ENCODE data around the gene CDKN2D. TPM values are rescaled to one million over a fixed set of nuclear protein-coding genes. Genes with fewer than 3 reads are reported as not detected.
"Not testable (repeated sequence)": the region's sequence is repeated elsewhere in the genome, so short reads cannot be mapped to it uniquely, and the experiment has no call there.

The CDKN2D gene
- total RNA-seq, 4 donors from 2014 or later = 14.4 to 20.2 (median 15.9) TPM

GRCh38 chr19:10543420-10544241, 25.1 kb downstream of the CDKN2D start, which contains the start of gene ATG4D:
TSS of gene ATG4D (plus strand) at chr19:10543904. CDS start at chr19:10544091, 187 bp downstream.
- Histone ChIP-seq H3K9me3 (no peaks in the 10 kb centered on the region), H3K4me3 (peak within 1 kb of the TSS; percentile 87 to 99 (median 96)), H3K36me3 (peaks cover 0 to 30% (median 6%) of the 10 kb centered on the region in 3 donors), H3K4me1 (peaks cover 0 to 19% (median 13%) of the 10 kb centered on the region in 4 donors), H3K27ac (peak within 1 kb of the TSS; percentile 84 to 98 (median 94)), H3K27me3 (no peaks in the 10 kb centered on the region)
- peak in 1 of 2 donors; percentile 71 for TF ChIP-seq EP300 (IDR thresholded peaks at IDR 0.05)
- peak; percentile 52 to 64 for TF ChIP-seq POLR2A (IDR thresholded peaks at IDR 0.05)
- TF ChIP-seq, protein P1, sequence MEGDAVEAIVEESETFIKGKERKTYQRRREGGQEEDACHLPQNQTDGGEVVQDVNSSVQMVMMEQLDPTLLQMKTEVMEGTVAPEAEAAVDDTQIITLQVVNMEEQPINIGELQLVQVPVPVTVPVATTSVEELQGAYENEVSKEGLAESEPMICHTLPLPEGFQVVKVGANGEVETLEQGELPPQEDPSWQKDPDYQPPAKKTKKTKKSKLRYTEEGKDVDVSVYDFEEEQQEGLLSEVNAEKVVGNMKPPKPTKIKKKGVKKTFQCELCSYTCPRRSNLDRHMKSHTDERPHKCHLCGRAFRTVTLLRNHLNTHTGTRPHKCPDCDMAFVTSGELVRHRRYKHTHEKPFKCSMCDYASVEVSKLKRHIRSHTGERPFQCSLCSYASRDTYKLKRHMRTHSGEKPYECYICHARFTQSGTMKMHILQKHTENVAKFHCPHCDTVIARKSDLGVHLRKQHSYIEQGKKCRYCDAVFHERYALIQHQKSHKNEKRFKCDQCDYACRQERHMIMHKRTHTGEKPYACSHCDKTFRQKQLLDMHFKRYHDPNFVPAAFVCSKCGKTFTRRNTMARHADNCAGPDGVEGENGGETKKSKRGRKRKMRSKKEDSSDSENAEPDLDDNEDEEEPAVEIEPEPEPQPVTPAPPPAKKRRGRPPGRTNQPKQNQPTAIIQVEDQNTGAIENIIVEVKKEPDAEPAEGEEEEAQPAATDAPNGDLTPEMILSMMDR (IDR thresholded peaks at IDR 0.05) = no peak
- WGBS, 2 donors = 2 to 3% methylated on average over 29 to 60 of the region's 79 CpGs
- DNase-seq (ENCODE audit: low spot score in 2 of 2) = peak; percentile 56 to 66

DNA sequence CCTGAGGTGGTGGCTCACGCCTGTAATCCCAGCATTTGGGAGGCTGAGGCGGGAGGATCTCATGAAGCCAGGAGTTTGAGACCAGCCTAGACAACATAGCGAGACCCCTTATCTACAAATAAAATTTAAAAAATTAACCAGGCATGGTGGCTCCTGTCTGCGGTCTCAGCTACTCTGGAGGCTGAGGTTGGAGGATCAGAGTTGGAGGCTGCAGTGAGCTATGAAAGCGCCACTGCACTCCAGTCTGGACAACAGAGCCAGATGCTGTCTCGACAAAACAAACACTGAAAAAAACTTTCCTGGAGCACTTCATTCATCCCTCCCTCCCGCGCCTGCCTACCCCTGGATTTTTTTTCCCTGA, 25.7 kb downstream of the CDKN2D start:
- peak overlapping the region in 2 of 4 donors; percentile 94 to 99 for H3K4me3 ChIP-seq
- H3K27ac ChIP-seq = peak overlapping the region in 3 of 4 donors; percentile 90 to 98 (median 97)
- H3K36me3 ChIP-seq = peaks cover 0 to 24% (median 6%) of the 10 kb centered on the region in 3 donors
- DNase-seq (ENCODE audit: low spot score in 2 of 2) = no peak
- 57 to 59% methylated on average over 8 of the region's 8 CpGs for whole genome bisulfite sequencing, 2 donors
- H3K27me3 ChIP-seq = no peaks in the 10 kb centered on the region
- H3K9me3 ChIP-seq = no peaks in the 10 kb centered on the region
- peaks cover 0 to 19% (median 13%) of the 10 kb centered on the region in 4 donors for H3K4me1 ChIP-seq
- TF ChIP-seq POLR2A (IDR thresholded peaks at IDR 0.05) = no peak
- TF ChIP-seq, protein P1 (IDR thresholded peaks at IDR 0.05) = no peak
- TF ChIP-seq EP300 (IDR thresholded peaks at IDR 0.05) = no peak

DNA sequence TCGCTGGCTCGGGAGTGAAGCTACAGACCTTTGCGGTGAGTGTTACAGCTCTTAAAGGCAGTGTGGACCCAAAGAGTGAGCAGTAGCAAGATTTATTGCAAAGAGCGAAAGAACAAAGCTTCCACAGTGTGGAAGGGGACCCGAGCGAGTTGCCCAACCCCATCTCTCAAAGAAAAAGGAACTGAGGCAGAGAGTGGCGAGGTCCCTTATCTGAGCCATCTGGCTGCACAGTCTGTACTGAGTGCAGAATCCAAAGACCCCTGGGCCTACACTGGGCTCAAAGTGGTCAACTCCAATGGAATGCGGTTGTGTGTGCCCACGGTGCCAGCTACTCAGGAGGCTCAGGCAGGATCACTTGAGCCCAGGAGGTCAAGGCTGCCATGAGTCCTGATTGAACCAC, 29.8 kb downstream of the CDKN2D start:
- not testable (repeated sequence) for H3K36me3 ChIP-seq; H3K4me1 ChIP-seq; H3K27ac ChIP-seq; H3K9me3 ChIP-seq; H3K4me3 ChIP-seq; H3K27me3 ChIP-seq; DNase-seq (ENCODE audit: low spot score in 2 of 2)
- 41 to 44% methylated on average over 9 of the region's 9 CpGs for WGBS, 2 donors

DNA sequence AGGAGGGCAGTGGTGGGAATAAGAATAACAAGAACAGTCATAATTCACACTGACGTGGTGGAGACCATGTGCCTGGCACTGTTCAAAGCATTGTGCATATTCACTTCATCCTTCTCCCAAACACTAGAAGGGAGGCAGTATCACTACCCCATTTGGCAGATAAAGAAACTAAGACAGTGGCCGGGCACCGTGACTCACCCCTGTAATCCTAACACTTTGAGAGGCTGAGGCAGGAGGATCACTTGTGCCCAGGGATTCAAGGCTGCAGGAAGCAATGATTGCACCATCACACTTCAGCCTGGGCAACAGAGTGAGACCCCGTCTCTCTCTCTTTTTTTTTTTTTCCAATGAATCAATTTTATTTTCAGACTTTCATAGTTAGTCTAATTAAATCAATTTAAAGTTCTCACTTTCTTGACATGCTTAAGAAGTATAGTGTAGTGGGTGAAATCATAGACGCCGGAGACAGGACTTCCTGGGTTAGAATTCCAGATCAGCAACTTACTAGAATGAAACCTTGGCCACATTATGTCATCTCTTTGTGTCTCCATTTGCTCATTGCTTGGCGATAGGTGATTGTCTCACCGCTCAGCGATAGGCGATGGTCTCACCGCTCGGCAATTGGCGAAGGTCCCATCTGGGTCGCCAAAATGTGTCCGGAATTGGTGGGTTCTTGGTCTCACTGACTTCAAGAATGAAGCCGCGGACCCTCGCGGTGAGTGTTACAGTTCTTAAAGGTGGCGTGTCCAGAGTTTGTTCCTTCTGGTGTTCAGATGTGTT, 30.4 kb downstream of the CDKN2D start:
- no peaks in the 10 kb centered on the region for H3K36me3 ChIP-seq
- no peak for DNase-seq (ENCODE audit: low spot score in 2 of 2)
- H3K4me3 ChIP-seq = no peak overlapping the region
- WGBS, 2 donors = 73 to 75% methylated on average over 20 of the region's 20 CpGs
- H3K9me3 ChIP-seq = no peaks in the 10 kb centered on the region
- no peaks in the 10 kb centered on the region for H3K27me3 ChIP-seq
- H3K4me1 ChIP-seq = peaks cover 0 to 4% (median 0%) of the 10 kb centered on the region in 4 donors
- TF ChIP-seq, protein P1 (IDR thresholded peaks at IDR 0.05) = no peak
- TF ChIP-seq EP300 (IDR thresholded peaks at IDR 0.05) (no peak), POLR2A (IDR thresholded peaks at IDR 0.05) (no peak)
- no peak overlapping the region for H3K27ac ChIP-seq

- no peak overlapping the region for H3K4me3 ChIP-seq
- no peak for DNase-seq (ENCODE audit: low spot score in 2 of 2)
- H3K4me1 ChIP-seq = no peaks in the 10 kb centered on the region
- H3K27me3 ChIP-seq = no peaks in the 10 kb centered on the region
- H3K36me3 ChIP-seq = no peaks in the 10 kb centered on the region
- TF ChIP-seq POLR2A (IDR thresholded peaks at IDR 0.05) (no peak), EP300 (IDR thresholded peaks at IDR 0.05) (no peak)
- TF ChIP-seq, protein P1 (IDR thresholded peaks at IDR 0.05) = no peak
- 82% methylated on average over 11 of the region's 11 CpGs for WGBS, 2 donors
- no peak overlapping the region for H3K27ac ChIP-seq
- H3K9me3 ChIP-seq = no peaks in the 10 kb centered on the region
Measured at GRCh38 chr19:10537668-10538067, 31.1 kb downstream of the CDKN2D start.

Data from tibial nerve (tissue), 4 donors.